A172 (cell line): Measurements from ENCODE around the gene ZNF365. TPM values are rescaled to one million over a fixed set of nuclear protein-coding genes. Genes with fewer than 3 reads are reported as not detected.
"Not testable (repeated sequence)": the region's sequence is repeated elsewhere in the genome, so short reads cannot be mapped to it uniquely, and the experiment has no call there.

ENCODE experiments used
- DNase-seq: peaks from one replicate; pipeline ENCODE4 v3.0.0-alpha.2; 2015; ENCODE audit warnings: low spot score
- total RNA-seq: library from RNA; depleted of rRNA; stranded (reverse); fragments of >200 nt; shearing (Covaris generic); gene quantifications from 2 replicates; pipeline ENCODE4 v1.2.3, GENCODE V29; 2014; rRNA removed

Gene ZNF365
- 10.8 and 11.0 TPM in 2 replicates for total RNA-seq

GRCh38 chr10:62373995-62374861 lies at the start of gene ZNF365:
TSS of gene ZNF365 (plus strand) at chr10:62374369. CDS start at chr10:62376194, 1,825 bp downstream.
- peak; percentile 36 for DNase-seq

GRCh38 chr10:62326176-62326575 lies 48.0 kb upstream of the ZNF365 start:
- no peak for DNase-seq

- no peak for DNase-seq
These were observed 46.3 kb upstream of the ZNF365 start for GRCh38 chr10:62327885-62328284.

GRCh38 chr10:62330213-62330612 lies 44.0 kb upstream of the ZNF365 start:
- DNase-seq = no peak

- DNase-seq = no peak
These were observed 41.8 kb upstream of the ZNF365 start for GRCh38 chr10:62332406-62332805.

- no peak for DNase-seq
These were observed 40.9 kb upstream of the ZNF365 start for GRCh38 chr10:62333135-62333889.

GRCh38 chr10:62333988-62334682 lies 40.0 kb upstream of the ZNF365 start:
- no peak for DNase-seq

- peak; percentile 49 for DNase-seq
These were observed 38.8 kb upstream of the ZNF365 start for GRCh38 chr10:62335326-62335725.

- no peak for DNase-seq
These were observed 37.8 kb upstream of the ZNF365 start for GRCh38 chr10:62336404-62336803.

GRCh38 chr10:62341419-62341818 lies 32.8 kb upstream of the ZNF365 start:
- no peak for DNase-seq

- no peak for DNase-seq
These were observed 31.2 kb upstream of the ZNF365 start for GRCh38 chr10:62343000-62343399.

- no peak for DNase-seq
These were observed 26.1 kb upstream of the ZNF365 start for GRCh38 chr10:62348029-62348428.

- no peak for DNase-seq
These were observed 21.7 kb upstream of the ZNF365 start for GRCh38 chr10:62352356-62352970.

GRCh38 chr10:62354916-62355315 lies 19.3 kb upstream of the ZNF365 start:
- no peak for DNase-seq

GRCh38 chr10:62356447-62356846 lies 17.7 kb upstream of the ZNF365 start:
- no peak for DNase-seq

GRCh38 chr10:62358151-62358550 lies 16.0 kb upstream of the ZNF365 start:
- DNase-seq = not testable (repeated sequence)

GRCh38 chr10:62373639-62373994 lies 552 bp upstream of the ZNF365 start:
- DNase-seq = no peak

GRCh38 chr10:62374862-62375710 lies 917 bp downstream of the ZNF365 start:
- peak; percentile 41 for DNase-seq

- no peak for DNase-seq
These were observed 2.2 kb downstream of the ZNF365 start for GRCh38 chr10:62376071-62377025.

GRCh38 chr10:62377026-62377415 lies 2.9 kb downstream of the ZNF365 start:
- DNase-seq = no peak
